ENCODE results near the gene TTYH3. TPM values are rescaled to one million over a fixed set of nuclear protein-coding genes. Genes with fewer than 3 reads are reported as not detected.
A peak's percentile ranks its signal among the peaks of the same experiment; 100 is the strongest.

TTYH3 gene
- total RNA-seq, 1 experiment from 2014 or later: 24.8 TPM

DNA sequence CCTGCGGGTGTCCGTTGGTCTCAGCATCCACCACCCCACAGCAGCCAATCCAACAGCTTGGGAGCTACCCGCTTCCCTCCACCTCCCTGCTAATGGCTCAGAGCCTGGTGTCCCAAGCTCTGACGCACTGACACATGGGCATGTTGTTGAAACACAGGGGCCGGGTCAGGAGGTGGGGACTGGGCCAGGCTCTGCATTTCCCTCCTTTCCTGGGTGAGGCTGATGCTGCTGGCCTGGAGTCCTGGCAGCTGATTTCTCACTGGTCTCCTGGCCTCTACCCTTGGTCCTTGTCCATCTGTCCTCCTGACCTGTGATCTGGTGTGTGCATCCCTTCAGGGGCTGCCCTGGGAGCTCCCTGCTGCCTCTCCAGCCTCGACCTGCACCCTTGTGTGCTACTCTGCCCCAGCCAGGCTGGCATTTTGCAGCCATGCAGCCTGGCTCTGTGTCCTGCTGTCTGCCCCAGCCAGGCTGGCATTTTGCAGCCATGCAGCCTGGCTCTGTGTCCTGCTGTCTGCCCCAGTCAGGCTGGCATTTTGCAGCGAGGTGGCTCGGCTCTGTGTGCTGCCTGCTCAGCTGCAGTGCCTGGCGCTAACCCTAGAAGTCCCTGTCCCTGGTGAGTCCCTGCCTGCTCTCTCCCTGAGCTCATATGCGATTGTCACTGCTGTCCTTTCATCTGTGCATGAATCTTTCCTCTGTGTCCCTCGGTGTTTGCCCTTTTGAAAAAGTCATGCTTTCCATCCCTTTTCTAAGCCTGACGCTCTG lies 70.2 kb downstream of the TTYH3 start:
- no peak for DNase-seq (ENCODE audit: low read depth)

DNA sequence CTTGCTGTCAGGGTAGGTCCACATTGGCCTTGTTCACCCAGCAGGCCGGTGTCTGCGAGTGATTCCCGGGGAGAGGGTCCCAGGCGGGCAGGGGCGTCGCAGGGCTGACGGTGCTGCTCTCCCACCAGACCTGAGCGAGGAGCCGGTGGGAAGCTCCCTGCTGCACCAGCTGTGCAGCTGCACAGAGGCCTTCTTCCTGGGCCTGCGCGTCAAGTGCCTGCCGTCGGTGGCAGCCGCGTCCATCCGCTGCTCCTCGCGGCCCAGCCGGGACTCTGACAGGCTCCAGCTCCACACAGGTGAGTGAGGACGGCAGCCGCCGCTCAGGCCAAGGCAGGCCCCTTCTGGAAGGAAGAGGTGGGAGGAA lies 70.8 kb downstream of the TTYH3 start:
- no peak for DNase-seq (ENCODE audit: low read depth)

DNA sequence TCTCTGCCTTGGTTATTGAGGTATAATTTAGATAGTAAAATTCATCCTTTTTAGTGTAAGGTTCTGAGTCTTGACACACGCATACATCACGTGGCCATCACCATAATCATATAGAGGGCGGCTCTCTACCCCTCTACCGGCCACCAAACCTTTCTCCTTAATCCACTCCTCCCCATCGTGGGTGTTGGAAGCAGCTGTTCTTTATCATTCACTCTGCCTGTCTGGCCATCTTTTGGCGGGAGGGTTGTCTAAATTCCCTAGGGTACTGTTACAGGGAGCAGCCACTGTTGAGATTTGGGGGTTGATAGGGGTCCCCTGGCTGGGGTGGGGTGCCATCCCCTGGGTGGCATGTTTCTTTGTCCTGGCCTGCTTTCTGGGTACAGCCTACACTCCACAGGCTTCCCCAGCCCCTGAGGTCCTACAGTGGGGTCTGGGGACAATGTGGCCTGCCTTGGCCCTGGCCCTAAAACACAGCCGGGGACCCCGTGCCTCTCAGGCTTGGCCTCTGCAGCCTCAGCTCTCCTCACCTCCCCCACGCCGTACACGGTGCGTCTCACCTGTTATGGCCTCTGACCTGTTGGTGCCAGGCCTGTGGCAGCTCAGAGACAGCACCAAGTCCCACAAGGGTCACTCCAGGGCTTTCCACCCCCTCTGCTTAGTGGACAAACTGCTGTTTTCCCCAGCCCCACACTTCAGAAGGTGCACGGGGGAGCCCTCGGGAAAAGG lies 73.7 kb downstream of the TTYH3 start:
- no peak for DNase-seq (ENCODE audit: low read depth)

DNA sequence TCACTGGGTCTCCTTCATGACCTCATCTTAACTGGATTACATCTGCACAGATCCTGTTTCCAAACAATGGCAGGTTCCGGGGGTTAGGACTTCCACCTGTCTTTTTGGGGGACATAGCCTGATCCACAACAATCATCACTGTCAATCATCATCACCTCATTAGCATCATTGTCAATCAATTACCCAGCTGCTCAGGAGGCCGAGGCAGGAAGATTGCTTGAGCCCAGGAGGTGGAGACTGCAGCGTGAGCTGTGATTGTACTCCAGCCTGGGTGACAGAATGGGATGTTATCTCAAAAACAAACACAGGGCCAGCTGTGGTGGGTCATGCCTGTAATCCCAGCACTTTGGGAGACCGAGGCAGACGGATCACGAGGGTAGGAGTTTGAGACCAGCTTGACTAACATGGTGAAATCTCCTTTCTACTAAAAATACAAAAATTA lies 74.9 kb downstream of the TTYH3 start:
- no peak for DNase-seq (ENCODE audit: low read depth)

- DNase-seq (ENCODE audit: low read depth): no peak
Observed at GRCh38 chr7:2707481-2707880, 75.7 kb downstream of the TTYH3 start.

- no peak for DNase-seq (ENCODE audit: low read depth)
Observed at GRCh38 chr7:2708041-2708440, 76.3 kb downstream of the TTYH3 start.

- no peak for DNase-seq (ENCODE audit: low read depth)
Observed at GRCh38 chr7:2708547-2709310, 76.9 kb downstream of the TTYH3 start.

DNA sequence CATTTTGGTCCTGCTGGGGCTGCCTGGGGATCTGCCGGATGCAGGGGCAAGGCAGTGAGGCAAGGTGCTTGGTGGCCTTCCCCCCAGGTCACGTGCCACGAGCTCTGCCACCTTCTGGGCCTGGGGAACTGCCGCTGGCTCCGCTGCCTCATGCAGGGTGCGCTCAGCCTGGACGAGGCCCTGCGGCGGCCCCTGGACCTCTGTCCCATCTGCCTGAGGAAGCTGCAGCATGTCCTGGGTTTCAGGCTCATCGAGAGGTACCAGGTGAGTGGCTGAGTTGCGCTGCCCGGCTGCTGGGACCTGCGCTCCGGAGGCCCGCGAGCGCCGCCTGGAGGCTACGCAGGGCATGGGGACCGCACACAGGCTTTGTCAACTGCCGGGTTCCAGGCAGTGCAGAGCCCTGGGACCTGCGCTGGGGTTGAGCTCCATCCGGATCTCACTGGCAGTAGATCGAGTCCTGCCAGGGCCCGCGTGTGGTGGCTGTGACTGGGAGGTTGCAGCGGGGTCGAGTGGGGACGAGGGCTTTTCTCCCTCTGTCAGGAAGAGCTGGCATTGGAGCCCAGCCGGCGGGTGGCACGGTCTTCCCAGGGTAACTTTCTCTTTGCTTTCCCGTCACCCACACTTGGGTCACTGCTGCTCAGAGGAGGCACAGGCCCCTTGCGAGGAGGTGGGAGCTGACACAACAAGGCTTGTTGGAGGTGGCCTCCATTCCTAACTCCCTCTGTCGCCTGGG lies 77.9 kb downstream of the TTYH3 start:
- no peak for DNase-seq (ENCODE audit: low read depth)

DNA sequence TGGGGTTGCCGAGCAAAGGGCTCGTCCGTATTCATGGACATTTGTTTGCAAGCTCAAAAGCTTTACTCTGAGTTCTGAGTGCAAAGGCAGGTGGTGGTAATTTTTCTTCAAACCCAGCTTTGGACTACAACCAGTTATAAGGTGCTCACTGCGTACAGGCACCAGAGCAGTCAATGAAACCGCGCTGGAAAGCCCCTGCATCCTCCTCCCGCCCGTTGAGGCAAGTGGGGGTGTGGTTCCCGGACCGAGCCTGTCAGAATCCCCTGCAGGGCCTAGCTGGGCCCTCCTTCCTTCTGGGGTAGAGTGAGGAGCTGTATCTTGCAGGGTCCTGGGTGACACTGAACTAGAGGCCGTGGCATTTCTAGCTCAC lies 78.5 kb downstream of the TTYH3 start:
- no peak for DNase-seq (ENCODE audit: low read depth)

DNA sequence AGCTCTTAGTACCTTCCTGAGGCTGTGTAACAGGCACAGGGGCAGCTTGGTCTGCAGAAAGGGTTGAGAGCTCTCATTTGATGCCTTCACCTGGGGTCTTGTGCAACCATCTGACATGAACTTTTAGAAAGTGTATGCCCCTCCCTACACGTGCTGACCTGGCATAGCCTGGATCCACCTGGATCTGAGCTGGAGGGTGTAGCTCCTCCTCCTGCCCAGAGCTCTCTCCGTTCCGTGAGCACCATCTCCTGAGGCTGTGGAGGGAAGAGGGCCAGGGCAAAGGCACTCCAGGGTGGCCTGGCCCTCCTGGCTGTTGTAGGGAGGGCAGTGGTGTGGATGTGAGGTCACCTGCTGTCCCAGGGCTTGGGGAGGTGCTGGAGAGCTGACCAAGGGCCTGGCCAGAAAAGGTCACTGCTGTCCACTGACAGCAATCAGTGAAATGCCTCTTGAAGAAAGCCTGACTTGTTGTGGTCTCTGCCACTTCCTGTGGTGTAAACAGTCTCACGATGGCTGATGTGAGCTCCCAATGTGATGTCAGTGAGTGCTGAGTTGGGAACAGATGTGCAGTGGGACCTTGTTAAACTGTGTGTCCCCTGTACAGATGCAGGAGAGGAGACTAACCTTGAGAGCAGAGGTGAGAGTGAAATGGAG lies 79.2 kb downstream of the TTYH3 start:
- peak; percentile 32 for DNase-seq (ENCODE audit: low read depth)

- no peak for DNase-seq (ENCODE audit: low read depth)
Observed at GRCh38 chr7:2711895-2712675, 80.3 kb downstream of the TTYH3 start.

DNA sequence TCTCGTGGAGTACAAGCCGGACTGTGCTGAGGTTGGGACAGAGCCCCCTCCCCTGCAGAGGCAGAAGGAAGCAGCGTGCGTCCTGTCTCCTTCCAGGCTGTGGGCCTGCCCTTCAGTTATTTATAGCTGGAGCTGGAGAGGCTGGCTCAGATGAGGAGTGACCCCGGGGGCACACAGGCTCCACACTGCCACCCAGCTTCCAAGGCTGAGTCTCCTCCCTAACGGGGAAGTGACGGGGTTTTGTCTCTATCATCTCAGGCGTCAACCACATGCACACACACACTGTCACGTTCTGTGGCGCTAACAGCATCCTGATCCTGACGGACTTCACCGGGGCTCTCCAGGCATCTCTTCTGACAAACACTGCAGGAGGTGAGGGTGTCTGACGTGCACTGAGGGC lies 81.6 kb downstream of the TTYH3 start:
- no peak for DNase-seq (ENCODE audit: low read depth)

DNA sequence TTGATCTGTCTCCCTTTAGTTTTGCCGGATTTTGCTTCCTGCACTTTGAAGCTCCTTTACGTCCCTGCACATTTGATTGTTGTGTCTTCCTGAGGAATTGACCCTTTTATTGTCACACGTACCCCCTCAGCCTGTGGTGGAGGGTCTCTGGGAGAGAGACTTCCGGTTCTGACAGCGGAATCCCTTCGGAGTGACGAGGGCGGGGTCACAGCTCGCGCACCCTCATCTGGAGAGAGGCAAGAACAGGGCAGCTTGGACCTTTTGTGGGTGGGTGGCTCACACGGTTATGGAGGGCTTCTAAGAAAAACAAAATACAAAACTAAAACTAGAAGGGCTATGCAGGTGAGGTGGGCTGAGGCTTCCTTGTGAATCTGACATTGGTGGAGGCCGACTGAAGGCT lies 82.2 kb downstream of the TTYH3 start:
- no peak for DNase-seq (ENCODE audit: low read depth)

Other genes with a start within 250 kb of the TTYH3 start
- 13.4 and 17.7 TPM in 2 replicates for gene CHST12, start 228.4 kb upstream of the TTYH3 start, total RNA-seq (2014; rRNA removed; shearing (Covaris generic))
- gene GRIFIN, start 155.6 kb upstream of the TTYH3 start, total RNA-seq (2014; rRNA removed; shearing (Covaris generic)): not detected in 2 replicates
- 8.0 and 8.3 TPM in 2 replicates for gene LFNG, start 112.2 kb upstream of the TTYH3 start, total RNA-seq (2014; rRNA removed; shearing (Covaris generic))
- gene BRAT1, start 76.5 kb upstream of the TTYH3 start, total RNA-seq (2014; rRNA removed; shearing (Covaris generic)): 51.9 and 56.2 TPM in 2 replicates
- gene IQCE, start 73.0 kb upstream of the TTYH3 start, total RNA-seq (2014; rRNA removed; shearing (Covaris generic)): 4.7 and 5.2 TPM in 2 replicates
- gene AMZ1, start 56.2 kb downstream of the TTYH3 start, total RNA-seq (2014; rRNA removed; shearing (Covaris generic)): not detected in 2 replicates
- 10.1 and 25.1 TPM in 2 replicates for gene GNA12, start 212.3 kb downstream of the TTYH3 start, total RNA-seq (2014; rRNA removed; shearing (Covaris generic))